ENCODE data around the gene NEURL2. TPM values are rescaled to one million over a fixed set of nuclear protein-coding genes. Genes with fewer than 3 reads are reported as not detected.
"Not testable (repeated sequence)": the region's sequence is repeated elsewhere in the genome, so short reads cannot be mapped to it uniquely, and the experiment has no call there.

Gene NEURL2, protein sequence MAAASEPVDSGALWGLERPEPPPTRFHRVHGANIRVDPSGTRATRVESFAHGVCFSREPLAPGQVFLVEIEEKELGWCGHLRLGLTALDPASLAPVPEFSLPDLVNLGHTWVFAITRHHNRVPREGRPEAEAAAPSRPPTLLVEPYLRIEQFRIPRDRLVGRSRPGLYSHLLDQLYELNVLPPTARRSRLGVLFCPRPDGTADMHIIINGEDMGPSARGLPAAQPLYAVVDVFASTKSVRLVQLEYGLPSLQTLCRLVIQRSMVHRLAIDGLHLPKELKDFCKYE
- total RNA-seq: 6.5 TPM
- long read RNA-seq, transcript NEURL2-201 (2 exons, 1,278 nt): major isoform, 12 of 14 reads
- long read RNA-seq, partial matches to known transcripts: 0 of 14 reads
- long read RNA-seq, other reads (novel, unspliced or antisense): 1 of 14 reads

DNA sequence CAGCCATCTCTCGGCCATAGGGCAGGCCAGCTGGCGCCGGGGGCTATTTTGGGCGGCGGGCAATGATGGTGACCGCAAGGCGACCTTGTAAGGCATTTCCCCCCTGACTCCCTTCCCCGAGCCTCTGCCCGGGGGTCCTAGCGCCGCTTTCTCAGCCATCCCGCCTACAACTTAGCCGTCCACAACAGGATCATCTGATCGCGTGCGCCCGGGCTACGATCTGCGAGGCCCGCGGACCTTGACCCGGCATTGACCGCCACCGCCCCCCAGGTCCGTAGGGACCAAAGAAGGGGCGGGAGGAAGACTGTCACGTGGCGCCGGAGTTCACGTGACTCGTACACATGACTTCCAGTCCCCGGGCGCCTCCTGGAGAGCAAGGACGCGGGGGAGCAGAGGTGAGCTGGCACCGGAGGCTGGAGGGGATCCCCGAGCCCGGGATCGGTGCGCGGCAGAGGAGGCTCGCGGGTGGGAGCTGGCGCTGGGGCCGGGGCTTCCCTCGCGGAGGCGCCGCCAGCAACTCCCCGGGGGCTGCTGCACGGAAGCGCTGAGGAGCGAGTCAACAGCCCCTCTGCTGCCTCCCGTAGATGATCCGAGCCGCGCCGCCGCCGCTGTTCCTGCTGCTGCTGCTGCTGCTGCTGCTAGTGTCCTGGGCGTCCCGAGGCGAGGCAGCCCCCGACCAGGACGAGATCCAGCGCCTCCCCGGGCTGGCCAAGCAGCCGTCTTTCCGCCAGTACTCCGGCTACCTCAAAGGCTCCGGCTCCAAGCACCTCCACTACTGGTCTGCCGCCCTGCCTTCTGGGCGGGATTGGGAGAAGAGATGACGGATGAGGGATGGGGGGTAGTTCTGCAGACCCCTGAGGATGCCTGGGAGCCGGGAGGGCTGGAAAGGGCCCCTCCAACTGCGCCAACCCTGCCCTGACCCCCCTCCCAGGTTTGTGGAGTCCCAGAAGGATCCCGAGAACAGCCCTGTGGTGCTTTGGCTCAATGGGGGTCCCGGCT, at the start of gene NEURL2, which contains the start of gene CTSA:
TSS of gene NEURL2 (minus strand) at position 224 of the 999 bp plus-strand sequence. CDS start at position 7, 217 bp downstream.
TSS of gene CTSA (plus strand) at position 351 of the 999 bp plus-strand sequence. CDS start at position 585, 234 bp downstream.
- ATAC-seq (ENCODE audit: poor library complexity): peak; percentile 90
- intact Hi-C loops (cut with DNase I): loop anchor here (5.0 kb wide), 1 partner anchor 41 kb away; the partner anchor contains the start of gene PCIF1

DNA sequence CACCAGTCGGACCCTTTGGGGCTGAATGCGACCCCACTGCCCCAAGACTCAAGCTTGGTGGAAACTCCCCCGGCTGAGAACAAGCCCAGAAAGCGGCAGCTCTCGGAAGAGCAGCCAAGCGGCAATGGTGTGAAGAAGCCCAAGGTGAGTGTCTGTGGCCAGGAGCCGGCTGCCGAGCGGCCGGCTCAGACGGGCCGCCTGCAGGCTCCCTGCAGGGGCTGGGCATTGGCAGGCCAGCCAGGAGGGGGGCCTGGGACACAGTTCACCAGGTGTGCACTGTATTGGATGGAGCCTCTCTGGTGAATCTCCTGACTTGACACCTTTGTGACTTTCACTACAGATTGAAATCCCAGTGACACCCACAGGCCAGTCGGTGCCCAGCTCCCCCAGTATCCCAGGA, 49.5 kb upstream of the NEURL2 start:
- ATAC-seq (ENCODE audit: poor library complexity) (no peak), DNase-seq (no peak)
- intact Hi-C loops (cut with DNase I): no loop called here

More for the DNA sequence above, at the start of gene NEURL2, which contains the start of gene CTSA:
- DNase-seq: peak; percentile 97

DNA sequence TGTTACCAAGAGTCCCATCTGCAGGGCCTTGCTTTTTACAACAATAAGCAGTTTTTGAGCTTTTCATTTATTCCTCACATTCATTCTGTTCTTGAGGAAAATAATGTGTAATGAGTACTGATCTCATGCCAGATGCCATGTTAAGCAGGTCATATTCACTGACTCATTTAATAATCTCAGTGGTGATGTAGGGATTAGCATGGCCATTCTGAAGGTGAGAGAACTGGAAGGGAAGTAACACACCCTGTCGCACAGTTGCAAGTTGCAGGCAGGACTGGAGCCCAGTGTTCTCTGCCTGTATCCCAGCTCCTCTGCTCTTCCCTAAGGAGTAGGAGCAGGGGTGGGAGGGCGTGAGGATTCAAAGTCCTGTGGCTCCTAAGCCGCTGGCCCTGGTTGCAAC, 49.0 kb upstream of the NEURL2 start:
- DNase-seq: no peak
- intact Hi-C loops (cut with DNase I): no loop called here
- no peak for ATAC-seq (ENCODE audit: poor library complexity)

GRCh38 chr20:45938727-45939438, 47.9 kb upstream of the NEURL2 start:
- DNase-seq (no peak), ATAC-seq (ENCODE audit: poor library complexity) (no peak)
- intact Hi-C loops (cut with DNase I): loop anchor here (5.0 to 10.0 kb wide), 3 partner anchors 107 to 894 kb away; partner anchors contain the start of genes SNX21 and UBE2C

DNA sequence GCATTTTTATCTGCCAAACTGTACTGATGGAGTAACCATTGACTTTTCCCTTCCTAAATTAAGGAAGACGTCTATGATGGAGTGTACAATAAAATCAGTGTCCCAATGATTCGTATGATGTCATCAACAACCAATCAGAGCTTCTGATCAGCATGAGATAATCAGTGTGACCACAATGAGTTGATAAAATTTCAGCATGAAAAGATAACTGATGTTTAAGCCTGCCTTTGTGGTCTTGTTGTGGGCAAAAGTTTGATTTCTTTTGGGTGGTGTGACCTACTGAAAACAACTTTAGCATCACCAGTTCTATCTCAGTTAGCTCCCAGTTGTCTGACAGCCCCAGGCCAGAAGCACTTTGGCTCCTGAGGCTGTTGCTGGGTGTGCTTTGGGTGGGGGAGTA, 46.8 kb upstream of the NEURL2 start:
- DNase-seq (no peak), ATAC-seq (ENCODE audit: poor library complexity) (no peak)
- intact Hi-C loops (cut with DNase I): loop anchor here (5.0 to 10.0 kb wide), 3 partner anchors 105 to 893 kb away; partner anchors contain the start of genes SNX21 and UBE2C

- DNase-seq: no peak
- peak; percentile 21 for ATAC-seq (ENCODE audit: poor library complexity)
- intact Hi-C loops (cut with DNase I): loop anchor here (5.0 to 10.0 kb wide), 3 partner anchors 103 to 891 kb away; partner anchors contain the start of genes SNX21 and UBE2C
Measured at GRCh38 chr20:45935416-45936046, 44.5 kb upstream of the NEURL2 start.

DNA sequence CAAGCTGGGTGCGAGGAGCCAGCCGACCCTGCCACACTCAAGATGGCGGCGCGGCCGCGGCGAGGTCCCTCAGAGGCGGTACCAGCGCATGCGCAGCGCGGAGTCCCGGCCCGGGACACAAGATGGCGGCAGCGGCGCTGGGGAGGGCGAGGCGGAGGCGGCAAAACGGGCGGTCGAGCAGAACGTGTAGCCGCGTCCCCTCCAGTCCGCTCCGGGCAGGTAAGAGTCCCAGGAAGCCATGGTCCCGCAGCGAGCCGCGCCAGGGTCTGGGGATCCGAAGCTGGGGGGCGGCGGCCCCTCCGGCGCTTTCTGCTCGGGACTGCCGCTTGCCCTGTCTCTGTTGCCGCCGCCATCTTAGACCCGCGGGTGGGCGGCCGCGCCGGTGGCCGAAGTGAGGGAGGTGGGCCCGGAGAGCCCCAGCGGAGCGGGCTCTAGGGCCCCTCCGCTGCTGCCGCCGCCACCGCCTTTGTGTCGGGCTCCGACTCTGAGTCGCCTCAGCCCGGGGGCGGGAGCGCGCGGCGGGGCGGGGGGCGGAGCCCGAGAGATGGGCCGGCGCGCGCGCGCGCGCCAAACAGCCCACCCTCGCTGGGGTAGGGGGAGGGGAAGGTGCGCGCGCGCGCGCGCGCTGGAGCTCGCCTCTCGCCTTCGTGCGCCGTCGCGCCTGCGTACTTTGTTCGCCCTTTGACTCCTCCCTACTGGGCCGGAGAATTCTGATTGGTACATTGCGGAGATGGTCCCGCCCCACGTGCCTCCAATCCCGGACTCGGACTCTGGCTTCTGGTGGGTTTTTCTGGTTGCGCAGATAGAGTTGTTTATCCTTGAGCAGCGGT, 43.8 kb upstream of the NEURL2 start, which contains the start of gene PCIF1:
TSS of gene PCIF1 (plus strand) at position 98 of the 830 bp plus-strand sequence. CDS start 4,317 bp downstream, outside the sequence.
- intact Hi-C loops (cut with DNase I): loop anchor here (5.0 to 10.0 kb wide), 4 partner anchors 42 to 890 kb away; partner anchors contain the start of genes CTSA, NEURL2, SNX21 and UBE2C
- ATAC-seq (ENCODE audit: poor library complexity) (peak; percentile 93), DNase-seq (peak; percentile 99)

GRCh38 chr20:45934046-45934585, 43.1 kb upstream of the NEURL2 start:
- intact Hi-C loops (cut with DNase I): loop anchor here (5.0 to 10.0 kb wide), 2 partner anchors 42 to 889 kb away; partner anchors contain the start of genes CTSA and NEURL2
- ATAC-seq (ENCODE audit: poor library complexity) (peak; percentile 42), DNase-seq (peak; percentile 85)

DNA sequence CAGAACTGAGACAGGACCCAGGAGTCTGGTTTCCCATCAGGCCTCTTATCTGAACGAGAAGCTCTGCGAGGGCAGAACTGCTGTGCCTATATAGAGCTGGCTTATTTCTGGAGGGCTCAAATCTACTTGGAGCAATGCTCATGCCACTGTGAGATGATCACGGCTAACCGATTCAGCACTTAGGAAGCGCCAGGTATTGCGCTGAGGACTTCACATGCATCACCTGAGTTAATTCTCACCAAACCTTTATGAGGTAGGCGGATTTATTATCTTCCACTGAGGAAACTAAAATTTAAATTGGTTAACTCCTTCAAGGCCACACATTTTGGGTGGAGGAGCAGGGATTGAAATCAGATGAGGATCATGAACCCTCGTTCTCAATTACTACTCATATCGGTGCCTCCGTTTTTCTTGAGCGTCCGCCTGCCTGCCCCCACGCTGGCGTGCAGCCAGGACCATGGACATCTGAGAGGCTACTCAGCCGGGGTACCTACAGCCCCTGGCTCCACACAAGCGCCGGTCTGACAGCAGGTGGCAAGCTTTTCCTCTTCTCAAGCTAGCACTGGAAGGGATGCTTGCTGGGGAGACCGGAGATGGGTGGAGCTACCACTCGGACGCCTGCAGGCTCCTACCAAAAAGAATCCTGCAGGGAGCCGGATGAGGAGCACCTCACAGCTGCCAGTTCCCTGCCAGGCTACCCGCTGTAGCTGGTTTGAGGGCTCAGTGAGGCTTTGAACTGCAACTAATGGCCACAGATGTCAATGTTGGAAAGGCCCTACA, 42.4 kb upstream of the NEURL2 start:
- peak; percentile 83 for DNase-seq
- ATAC-seq (ENCODE audit: poor library complexity): peak; percentile 43
- intact Hi-C loops (cut with DNase I): loop anchor here (5.0 to 10.0 kb wide), 2 partner anchors 41 to 889 kb away; partner anchors contain the start of genes CTSA and NEURL2

GRCh38 chr20:45931680-45932079, 40.7 kb upstream of the NEURL2 start:
- intact Hi-C loops (cut with DNase I): loop anchor here (5.0 to 10.0 kb wide), 2 partner anchors 39 to 887 kb away; partner anchors contain the start of genes CTSA and NEURL2
- not testable (repeated sequence) for DNase-seq; ATAC-seq (ENCODE audit: poor library complexity)

GRCh38 chr20:45927071-45927878, 36.3 kb upstream of the NEURL2 start:
- DNase-seq (no peak), ATAC-seq (ENCODE audit: poor library complexity) (no peak)
- intact Hi-C loops (cut with DNase I): no loop called here

GRCh38 chr20:45926731-45927070, 35.7 kb upstream of the NEURL2 start:
- ATAC-seq (ENCODE audit: poor library complexity): no peak
- DNase-seq: no peak
- intact Hi-C loops (cut with DNase I): no loop called here

DNA sequence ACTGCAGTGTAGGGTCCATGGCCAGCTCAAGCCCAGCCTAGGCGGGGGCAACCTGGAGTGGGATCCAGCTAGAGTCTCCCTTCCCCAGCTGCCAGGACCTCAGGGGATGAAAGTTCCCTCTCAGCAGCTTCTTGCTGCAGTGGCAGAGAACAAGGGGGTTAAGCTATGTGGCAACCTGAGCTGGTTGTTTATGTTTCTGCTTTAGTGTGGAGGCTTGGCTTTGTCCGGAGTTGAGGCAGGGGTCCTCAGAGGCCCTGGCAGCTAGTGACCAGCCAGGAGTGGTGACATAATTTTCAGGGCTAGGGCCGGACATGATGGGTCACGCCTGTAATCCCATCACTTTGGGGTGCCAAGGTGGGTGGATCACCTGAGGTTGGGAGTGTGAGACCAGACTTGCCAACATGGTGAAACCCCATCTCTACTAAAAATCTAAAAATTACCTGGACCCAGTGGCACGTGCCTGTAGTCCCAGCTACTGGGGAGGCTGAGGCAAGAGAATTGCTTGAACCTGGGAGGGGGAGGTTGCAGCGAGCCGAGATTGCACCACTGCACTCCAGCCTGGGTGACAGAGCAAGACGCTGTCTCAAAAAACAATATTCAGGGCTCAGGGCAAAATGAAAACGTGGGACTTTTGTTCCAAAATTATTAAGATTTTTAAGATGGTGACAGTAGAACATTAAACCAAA, 35.0 kb upstream of the NEURL2 start:
- DNase-seq (no peak), ATAC-seq (ENCODE audit: poor library complexity) (no peak)
- intact Hi-C loops (cut with DNase I): no loop called here
